Cortex of kidney (tissue), 1 donor: ENCODE data around the gene ALPP.
"Not testable (repeated sequence)": the region's sequence is repeated elsewhere in the genome, so short reads cannot be mapped to it uniquely, and the experiment has no call there.

Source experiments
- DNase-seq: peaks from one replicate; lab custom pipeline; 2025; lab: John Stamatoyannopoulos, UW

ALPP gene

DNA sequence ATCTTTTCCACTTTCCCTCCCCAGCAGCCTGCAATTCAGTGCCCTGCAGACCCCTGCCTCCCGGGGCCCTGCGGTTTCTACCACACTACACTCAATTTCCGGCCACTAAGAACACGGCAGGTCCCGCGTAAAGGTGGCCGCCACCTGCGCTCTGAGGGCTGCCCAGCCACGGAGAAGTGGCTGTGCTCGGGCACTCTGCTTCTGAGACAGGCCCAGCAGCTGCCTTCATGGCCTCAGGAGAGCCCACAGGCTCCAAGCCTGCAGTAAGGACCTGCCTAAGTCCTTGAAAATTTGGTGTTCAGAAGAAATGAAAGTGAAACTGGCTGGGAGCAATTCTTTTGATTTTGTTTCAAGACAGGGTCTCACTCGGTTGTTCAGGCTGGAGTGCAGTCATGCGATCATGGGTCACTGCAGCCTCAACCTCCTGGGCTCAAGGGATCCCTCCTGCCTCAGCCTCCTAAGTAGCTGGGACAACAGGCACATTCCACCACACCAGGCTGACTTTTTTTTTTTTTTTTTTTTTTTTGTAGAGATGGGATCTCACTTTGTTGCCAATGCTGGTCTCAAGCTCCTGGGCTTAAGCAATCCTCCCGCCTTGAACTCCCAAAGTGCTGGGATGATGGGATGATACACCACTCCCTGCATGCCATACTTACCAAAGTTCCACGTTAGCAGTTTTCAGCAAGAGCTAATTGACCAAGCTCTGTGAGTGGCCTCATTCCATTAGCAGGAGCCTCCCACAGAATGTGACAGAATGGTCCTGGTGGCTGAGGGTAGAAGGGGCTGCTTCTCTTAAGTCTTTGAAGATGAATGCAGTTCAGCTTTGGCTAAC is 14.6 kb upstream of the ALPP start:
- DNase-seq = no peak

DNA sequence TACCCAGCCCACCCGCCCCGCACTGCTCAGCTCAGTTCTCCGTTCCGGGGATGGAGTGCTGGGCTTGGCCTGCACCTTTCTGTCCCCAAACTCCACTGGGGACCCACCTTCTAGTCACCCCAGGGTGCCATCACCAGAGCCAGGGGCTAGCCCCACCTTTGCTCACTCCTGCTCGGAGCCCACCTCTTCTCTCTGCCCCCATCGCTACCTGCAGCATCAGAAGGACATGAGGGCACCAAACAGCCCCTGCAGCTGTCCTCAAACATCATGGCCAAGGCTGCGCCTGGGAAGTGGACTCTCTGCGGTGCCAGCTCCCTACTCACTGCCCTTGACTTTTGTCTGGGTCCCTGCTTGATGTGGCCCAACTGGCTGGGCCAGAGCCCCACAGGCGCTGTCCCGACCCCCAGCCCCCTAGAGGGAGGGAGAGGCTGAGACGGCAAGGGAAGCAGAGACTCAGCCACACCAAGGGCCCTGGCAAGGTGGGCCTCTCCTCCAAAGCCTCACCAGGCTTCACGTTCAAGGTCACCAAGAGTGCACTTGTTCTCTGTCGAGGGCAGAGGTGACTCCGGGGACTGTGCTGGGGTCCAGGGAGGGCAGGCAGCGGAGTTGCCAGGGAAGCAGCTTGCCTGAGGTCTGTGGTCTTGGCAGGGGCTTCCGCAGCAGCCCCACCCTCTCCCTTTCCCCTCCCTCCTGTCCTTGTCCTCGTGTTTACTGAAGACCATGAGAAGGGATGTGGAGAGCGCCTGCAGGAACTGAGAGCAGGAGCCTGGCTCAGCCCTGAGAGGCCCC is 13.6 kb upstream of the ALPP start:
- DNase-seq = not testable (repeated sequence)

DNA sequence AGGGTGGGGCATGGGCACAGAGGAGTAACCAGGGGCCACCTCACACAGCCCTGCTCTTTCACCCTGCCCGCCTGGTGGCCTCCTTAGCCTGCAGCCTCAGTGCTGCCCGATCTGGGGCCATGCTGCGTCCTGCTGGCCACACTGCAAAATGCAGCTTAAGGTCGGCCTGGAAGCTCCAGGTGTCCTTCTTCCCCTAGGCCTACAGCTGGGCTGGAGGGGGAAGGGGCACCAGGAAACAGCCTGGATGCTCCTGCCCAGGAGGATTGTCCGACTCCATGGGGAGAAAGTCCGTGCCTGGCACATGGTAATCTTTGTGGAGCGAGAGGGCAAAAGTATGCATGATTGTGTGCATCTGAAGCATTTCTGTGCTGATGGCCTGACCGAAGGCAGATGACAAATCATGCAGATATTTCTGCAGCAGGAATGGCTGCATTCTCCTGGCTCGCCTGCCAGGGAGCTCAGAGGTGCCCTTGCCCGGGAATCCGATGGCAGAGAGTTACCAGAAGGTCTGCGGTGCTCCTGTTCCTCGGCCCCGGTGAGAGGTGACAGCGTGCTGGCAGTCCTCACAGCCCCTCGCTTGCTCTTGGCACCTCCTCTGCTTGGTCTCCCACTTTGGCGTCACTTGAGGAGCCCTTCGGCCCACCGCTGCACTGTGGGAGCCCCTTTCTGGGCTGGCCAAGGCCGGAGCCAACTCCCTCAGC is 12.8 kb upstream of the ALPP start:
- no peak for DNase-seq

DNA sequence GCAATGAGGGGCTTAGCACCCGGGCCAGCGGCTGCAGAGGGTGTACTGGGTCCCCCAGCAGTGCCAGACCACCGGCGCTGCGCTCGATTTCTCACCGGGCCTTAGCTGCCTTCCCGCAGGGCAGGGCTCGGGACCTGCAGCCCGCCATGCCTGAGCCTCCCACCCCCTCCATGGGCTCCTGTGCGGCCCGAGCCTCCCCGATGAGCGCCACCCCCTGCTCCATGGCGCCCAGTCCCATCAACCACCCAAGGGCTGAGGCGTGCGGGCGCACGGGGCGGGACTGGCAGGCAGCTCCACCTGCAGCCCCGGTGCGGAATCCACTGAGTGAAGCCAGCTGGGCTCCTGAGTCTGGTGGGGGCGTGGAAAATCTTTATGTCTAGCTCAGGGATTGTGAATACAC is 12.1 kb upstream of the ALPP start:
- DNase-seq = not testable (repeated sequence)

DNA sequence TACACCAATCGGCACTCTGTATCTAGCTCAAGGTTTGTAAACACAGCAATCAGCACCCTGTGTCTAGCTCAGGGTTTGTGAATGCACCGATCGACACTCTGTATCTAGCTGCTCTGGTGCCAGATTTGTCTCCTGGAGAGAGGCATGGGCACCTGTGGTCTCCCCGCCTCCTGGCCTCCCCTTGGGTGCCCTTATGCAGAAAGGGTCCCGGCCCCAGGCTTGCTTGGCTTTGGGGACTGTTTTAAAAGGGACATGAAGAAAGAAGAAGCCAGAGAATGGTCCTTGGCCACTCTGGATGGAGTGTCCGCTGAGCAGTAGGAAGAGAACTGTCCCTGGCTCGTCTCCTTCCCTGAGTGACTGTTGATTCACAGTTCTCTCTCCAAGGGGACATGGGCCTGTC is 11.5 kb upstream of the ALPP start:
- DNase-seq = no peak

DNA sequence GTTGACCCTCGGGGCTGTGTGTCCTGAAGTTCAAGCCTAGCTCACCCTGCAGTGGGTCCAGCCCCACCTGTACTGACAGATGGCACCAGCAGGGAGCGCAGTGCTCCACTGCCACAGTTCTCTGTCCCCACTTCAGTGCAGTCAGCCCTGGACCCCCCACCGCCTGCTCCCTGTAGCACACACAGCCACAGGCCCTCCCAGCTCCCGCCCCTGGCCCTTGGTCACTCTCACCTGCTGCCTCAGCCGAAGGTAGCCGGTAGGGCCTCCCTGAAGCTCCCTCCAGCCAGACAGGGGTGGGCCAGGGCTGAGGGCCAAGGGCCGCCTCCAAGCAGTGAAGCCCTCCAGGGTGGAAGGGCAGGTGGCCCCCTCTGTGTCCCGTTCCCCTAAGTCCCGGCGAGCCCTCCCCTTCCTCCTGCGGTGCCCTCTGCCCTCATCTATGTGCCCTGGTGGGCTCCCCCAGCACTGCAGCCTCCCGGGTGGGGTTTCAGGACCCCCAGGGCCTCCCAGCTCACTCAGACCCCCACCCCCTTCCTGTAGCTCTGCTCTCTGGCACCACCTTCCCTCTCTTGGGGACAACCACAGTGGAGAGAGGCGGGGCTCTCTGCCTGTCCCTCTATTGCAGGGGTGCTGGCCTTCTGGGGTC is 10.8 kb upstream of the ALPP start:
- no peak for DNase-seq

DNA sequence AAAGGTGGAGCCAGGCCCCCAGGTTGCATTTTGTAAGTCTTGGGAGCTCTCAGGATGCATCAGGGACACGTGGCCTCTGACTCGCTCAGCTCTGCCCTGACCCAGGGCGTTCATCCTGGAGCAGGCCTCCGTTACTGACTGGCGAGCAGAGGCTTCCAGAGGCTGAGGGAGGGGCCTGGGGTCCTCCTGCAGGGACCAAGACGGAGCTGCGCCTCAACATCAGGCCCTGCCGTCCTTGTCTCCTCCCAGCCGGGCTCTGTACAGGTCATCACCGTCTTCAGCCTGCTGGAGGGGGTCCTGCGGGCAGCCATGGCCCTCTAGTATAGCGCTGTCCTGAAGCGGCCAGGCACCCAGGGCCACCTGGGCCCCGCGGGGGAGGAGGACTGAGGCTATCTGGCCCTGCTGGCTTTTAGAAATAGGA is 10.2 kb upstream of the ALPP start:
- DNase-seq = no peak

DNA sequence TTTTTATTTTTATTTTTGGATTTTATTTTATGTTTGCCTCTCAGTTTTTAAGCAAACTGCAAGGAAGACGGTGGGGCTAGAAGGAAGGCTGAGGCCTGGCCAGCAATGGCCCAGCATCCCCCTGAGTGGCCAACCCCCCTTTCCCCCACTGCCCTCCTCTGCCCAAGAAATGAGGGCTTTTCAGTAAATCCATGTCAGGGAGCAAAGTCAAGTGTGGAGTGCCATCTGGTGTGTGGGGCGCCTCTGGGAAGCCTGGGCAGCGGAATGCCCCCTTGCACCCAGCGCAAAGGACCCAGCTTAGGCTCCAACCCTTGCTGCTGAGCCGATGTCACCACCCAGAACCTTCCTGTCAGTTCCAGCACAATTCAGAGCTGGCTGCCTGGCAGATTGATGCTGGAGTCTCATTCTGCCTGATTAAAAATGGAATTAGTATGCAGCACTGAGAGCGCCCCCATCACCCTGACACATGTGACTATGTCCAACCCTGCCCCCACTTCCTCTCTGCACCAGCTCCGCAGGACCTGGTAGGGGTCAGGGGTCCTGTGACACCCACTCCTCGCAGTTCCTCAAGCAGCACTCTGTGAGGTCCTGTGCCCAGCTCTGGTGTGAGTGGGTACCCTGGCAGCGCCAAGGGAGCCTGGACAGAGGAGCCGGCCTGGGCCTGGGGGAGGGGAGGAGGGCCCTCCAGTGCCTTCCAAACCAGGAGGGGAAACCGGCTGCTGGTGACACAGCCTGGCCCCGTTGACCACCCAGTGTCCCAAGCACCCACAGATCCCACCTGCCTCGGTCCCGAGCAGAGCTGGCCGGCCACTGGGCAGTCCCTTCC is 9.2 kb upstream of the ALPP start:
- no peak for DNase-seq

DNA sequence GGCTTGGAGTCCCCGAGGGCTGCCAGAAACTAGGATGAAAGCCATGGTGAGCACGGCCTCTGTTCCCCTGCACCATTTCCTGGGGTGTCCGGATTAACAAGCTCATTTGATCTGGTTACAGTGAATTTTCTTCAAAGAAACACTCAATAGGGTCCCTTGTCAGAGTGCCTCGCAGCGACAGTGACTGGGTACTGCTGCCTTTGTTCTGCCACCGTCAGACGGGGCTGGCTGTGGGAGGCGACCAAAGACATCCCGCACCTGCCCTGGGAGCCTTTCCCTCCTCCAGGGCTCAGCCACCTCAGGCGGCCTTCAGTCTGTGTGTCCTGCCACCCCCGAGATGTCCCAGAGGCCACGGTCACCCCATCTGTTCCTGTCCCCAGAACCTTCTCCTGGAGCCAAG is 8.5 kb upstream of the ALPP start:
- DNase-seq = not testable (repeated sequence)

DNA sequence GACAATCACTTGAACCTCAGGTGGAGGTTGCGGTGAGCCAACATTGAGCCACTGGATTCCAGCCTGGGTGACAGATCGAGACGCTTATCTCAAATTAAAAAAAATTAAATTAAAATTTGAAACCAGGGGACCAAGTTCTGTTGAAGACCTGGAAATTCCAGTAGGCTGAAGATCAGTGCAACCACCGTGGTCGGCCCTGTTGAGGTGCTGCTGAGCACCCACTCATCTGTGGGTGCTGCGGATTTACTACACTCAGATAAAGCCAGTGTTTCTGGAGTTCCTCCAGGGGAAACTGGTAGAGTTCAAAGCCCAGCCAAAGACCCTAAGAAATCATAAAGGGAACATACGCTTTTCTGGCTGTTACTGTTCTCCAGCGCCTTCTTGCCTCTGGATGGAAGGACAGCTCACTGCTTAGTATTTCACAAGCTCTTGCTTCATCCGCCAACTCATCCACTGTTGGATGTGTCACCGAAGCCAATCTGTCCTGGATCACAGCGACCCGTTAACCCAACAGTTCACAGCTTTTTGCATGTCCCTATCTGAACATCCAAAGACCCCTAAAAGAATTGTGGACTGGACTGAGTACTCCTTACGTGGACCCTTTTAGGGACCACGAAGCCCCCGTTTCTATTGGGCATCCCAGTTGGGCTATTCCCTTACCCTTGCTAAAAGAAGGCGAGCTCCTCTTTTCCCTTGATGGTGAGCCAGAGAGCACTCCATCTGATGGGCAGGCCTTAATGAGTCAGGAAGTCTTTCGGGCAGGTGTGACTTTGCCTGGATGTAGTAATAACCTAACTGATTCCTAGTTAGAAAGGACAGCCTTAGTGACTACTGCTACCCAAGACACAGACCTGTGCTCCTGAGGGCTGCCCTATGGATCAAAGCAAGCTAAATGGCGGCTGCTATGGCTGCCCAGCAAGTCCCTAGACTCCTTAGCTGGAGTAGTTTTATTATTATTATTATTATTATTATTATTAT is 6.0 kb upstream of the ALPP start:
- no peak for DNase-seq

DNA sequence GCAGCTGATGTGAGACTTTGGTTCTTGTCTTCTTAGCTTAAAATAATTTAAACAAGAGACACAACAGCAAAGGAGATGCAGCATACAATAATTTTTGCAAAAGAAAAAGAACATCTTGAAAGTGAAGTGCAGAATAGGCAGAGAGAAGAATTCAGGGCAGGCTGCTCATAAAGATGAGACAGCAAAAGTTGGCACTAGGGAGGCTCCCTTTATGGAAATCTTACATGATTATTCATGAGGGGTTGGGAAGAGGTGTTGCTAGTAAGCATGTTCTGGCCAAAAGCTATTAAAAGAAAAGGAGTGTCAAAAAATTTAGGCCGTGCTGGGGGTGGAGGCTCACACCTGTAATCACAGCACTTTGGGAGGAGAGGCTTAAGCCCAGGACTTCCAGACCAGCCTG is 4.2 kb upstream of the ALPP start:
- DNase-seq = no peak

DNA sequence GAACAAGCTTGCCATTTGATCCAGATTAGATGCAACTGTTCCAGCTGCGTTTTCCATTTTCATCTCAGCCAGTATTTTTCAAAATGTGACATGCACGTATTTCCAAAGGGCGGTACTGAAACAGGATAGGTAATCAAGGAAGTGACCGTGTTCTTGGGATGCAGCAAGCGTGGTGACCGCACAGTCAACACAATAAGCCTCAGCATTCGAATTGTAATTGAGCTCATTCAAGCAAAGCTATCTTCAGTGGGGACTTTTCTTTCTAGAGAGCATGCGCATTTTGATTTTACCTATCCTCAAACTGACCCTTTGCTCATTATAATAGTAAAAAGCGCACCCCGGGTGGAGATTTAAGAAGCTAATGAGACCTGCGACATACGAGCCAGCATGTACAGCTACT is 3.4 kb upstream of the ALPP start:
- no peak for DNase-seq

DNA sequence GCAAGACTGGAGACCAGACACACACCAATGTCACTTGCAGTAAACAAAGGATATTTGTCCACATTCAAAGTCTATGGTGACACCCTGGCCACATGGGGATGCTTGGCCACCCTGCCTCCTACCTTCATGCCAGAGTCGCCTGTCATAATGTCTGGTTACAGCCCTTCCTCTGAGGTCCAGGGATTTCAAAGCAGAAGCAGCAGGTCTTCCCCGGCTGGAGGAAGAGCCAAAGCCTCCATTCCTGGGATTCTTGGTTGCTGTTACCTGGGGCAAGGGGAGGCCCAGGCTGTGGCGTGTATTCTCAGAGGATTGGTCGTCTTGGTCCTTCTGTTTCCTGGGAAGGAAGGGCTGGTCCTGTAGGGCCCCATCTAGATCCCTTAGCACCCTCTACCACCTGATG is 2.3 kb upstream of the ALPP start:
- DNase-seq = no peak

DNA sequence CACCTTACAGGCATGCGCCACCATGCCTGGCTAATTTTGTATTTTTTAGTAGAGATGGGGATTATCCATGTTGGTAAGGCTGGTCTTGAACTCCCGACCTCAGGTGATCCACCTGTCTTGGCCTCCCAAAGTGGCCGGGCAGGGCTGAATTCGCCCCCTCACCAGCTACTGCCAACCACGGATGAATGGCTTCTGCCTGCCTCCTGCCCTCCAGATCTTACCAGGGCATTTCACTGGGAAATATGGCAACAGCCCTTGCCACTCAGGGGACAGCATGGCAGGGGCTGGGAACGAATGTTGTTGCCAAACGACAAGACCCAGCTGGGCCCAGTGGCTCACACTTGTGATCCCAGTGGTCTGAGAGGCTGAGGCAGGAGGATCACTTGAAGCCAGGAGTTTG is 1.8 kb upstream of the ALPP start:
- no peak for DNase-seq

DNA sequence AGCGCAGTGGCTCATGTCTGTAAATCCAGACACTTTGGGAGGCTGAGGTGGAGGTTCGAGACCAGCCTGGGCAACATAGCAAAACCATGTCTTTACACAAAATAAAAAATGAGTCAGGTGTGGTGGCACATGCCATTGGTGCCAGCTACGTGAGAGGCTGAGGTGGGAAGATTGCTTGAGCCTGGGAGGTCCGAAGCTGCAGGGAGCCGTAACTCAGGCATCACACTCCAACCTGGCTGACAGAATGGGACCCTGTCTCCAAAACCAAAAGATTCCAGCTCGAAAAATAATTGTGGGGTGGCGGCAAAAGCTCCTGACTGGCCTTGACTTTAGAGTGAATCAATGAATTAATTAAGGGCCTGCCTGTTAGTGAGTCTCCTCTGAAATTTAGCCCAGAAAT is 1.2 kb upstream of the ALPP start:
- no peak for DNase-seq

DNA sequence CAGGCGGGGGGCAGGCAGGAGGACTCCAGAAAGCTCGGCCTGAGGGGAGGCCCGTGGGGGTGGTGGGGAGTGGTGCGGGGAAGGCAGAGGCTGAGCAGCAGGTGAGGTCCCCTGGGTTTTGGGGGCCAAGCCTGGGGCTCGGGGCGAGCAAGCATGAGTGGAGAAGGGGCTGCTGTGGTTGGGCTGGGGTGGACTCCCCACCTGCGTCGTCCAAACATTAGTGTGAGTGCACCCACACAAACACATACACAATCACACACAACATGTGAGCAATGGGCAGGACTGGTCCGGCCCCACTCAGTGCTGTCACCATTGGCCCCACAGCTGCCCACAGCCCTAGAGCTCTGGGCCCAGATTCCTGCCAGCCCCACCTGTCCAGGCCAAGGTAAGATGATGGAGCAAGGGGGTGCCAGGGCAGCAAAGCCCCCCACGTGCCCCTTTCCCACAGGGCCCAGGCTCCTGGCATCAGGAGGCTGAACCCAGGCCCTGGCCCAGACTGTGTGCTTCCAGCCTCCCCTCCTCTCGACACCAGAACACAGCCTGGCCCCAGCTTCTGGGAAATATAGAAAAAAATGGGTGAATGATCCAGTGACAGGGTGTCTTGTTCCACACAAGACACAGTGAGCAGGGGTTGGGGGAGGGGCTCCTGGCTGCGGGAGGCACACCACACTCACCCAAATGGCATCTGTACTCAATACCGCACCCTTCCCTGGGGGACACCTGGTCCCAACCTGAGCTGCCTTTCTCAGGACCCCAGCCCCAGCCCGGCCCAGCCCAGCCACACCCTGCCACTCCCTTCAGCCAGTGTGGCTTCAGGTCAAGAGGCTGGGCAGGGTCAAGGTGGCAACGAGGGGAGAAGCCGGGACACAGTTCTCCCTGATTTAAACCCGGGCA is 463 bp upstream of the ALPP start:
- DNase-seq = no peak

DNA sequence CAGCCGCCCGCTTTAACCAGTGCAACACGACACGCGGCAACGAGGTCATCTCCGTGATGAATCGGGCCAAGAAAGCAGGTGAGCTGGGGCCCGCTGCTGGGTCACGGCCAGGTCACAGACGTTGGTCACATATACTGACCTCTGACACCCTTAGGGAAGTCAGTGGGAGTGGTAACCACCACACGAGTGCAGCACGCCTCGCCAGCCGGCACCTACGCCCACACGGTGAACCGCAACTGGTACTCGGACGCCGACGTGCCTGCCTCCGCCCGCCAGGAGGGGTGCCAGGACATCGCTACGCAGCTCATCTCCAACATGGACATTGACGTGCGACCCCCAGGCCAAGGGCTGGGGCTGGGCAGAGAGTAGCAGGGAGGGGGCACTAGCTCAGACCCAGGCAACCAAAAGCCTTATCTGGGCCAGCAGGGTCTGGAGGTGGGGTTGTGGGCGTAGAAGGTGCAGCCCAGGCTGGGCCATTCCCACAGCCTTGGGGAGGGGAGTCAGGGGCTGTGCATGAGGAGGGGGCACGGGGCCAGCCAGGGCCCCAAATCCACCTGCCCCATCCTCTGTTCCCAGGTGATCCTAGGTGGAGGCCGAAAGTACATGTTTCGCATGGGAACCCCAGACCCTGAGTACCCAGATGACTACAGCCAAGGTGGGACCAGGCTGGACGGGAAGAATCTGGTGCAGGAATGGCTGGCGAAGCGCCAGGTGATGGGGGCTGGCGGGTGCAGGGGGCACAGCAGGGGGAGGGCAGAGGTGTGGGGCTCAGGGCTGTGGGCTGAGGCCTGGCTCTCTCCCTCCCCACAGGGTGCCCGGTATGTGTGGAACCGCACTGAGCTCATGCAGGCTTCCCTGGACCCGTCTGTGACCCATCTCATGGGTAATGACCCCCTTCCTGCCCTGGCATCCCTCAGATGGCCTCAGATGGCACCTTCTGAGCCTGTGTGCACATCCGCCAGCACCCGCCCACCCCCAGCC is 1.3 kb downstream of the ALPP start:
- not testable (repeated sequence) for DNase-seq
